B cell (primary cell): ENCODE measurements around the gene B3GLCT. TPM values are rescaled to one million over a fixed set of nuclear protein-coding genes. Genes with fewer than 3 reads are reported as not detected.
A peak's percentile ranks its signal among the peaks of the same experiment; 100 is the strongest.

ENCODE experiments used
- ATAC-seq: fragments of 200-7000 bp; cut with Tn5 transposase; one replicate; pipeline ENCODE4 v1.10.0; 2021; ENCODE audit warnings: low read depth, mild to moderate bottlenecking, moderate number of reproducible peaks, moderate library complexity
- CTCF ChIA-PET: fragments of 350-600 bp; sonication (Branson Sonifier 250); formaldehyde crosslinking; loops from one replicate; lab custom pipeline; 2021; ENCODE audit warnings: antibody characterized with exemption, inconsistent platforms; lab: Charles Lee
- POLR2A ChIA-PET: fragments of 350-600 bp; sonication (Branson Sonifier 250); formaldehyde crosslinking; loops from one replicate; lab custom pipeline; 2021; ENCODE audit warnings: antibody characterized with exemption; lab: Charles Lee
- DNase-seq: peaks from one replicate; pipeline ENCODE4 v3.0.0; 2013
- H2AFZ ChIP-seq: 2 replicates; pipeline ENCODE4 v1.6.1; 2012; ENCODE audit warnings: mild to moderate bottlenecking, low read depth, low read length; ENCODE audit not compliant: insufficient read depth, poor library complexity, severe bottlenecking
- H3K27ac ChIP-seq, 2 donors: 1 replicate in 1 of 2; 2 replicates in 1 of 2; pipeline ENCODE4 v1.5.1; 2012 to 2013; ENCODE audit warnings: low read length in 2 of 2, mild to moderate bottlenecking in 2 of 2, moderate library complexity in 1 of 2
- H3K27me3 ChIP-seq, 4 experiments: fragments of 200-600 bp in 1 of 4; sonication (generic) in 1 of 4; replicated peaks in 1 of 4; 1 replicate in 2 of 4; 2 replicates in 2 of 4; pipeline versions ENCODE4 v1.6.1 to v1.7.0; 2013 to 2016; ENCODE audit warnings: low read length in 3 of 4, mild to moderate bottlenecking in 2 of 4, mixed read lengths in 1 of 4, moderate library complexity in 1 of 4; ENCODE audit not compliant: insufficient read depth in 4 of 4, control insufficient read depth in 3 of 4; ENCODE audit errors: control extremely low read depth in 1 of 4
- H3K36me3 ChIP-seq, 2 experiments: replicated peaks in 1 of 2; 1 replicate in 1 of 2; 2 replicates in 1 of 2; pipeline versions ENCODE4 v1.6.1 to v1.7.1; 2013; ENCODE audit warnings: low read length in 1 of 2; ENCODE audit not compliant: insufficient read depth in 2 of 2, control insufficient read depth in 1 of 2; ENCODE audit errors: control extremely low read depth in 1 of 2, extremely low read depth in 1 of 2
- H3K4me1 ChIP-seq, 2 donors: fragments of 200-600 bp in 1 of 2; sonication (generic) in 1 of 2; 1 replicate in 1 of 2; 2 replicates in 1 of 2; pipeline versions ENCODE4 v1.5.1 to v1.6.1; 2013 to 2017; ENCODE audit warnings: low read length in 2 of 2; ENCODE audit not compliant: control insufficient read depth in 2 of 2, insufficient read depth in 2 of 2
- H3K4me2 ChIP-seq: replicated peaks from 2 replicates; pipeline ENCODE3; 2012; ENCODE audit warnings: mild to moderate bottlenecking, low read depth, low read length; ENCODE audit not compliant: poor library complexity, severe bottlenecking
- H3K4me3 ChIP-seq, 5 experiments: fragments of 200-600 bp in 1 of 5; sonication (generic) in 1 of 5; 1 replicate in 3 of 5; 2 replicates in 2 of 5; pipeline versions ENCODE4 v1.5.1 to v1.7.0; 2011 to 2016; ENCODE audit warnings: low read length in 4 of 5, mild to moderate bottlenecking in 4 of 5, low read depth in 2 of 5, control low read depth in 1 of 5, moderate library complexity in 1 of 5; ENCODE audit not compliant: insufficient read depth in 1 of 5; ENCODE audit errors: control extremely low read depth in 1 of 5, extremely low read depth in 1 of 5
- H3K79me2 ChIP-seq: fragments of 200-600 bp; sonication (generic); one replicate; pipeline ENCODE4 v1.6.0; 2016; ENCODE audit warnings: low read length; ENCODE audit not compliant: control insufficient read depth, insufficient read depth
- H3K9ac ChIP-seq: fragments of 200-600 bp; sonication (generic); 2 replicates; pipeline ENCODE4 v1.6.1; 2017; ENCODE audit warnings: mild to moderate bottlenecking, low read length, moderate library complexity
- H3K9me3 ChIP-seq, 3 donors: one replicate each; pipeline versions ENCODE4 v1.6.1 to v1.7.1; 2013; ENCODE audit warnings: low read length in 2 of 3; ENCODE audit not compliant: control insufficient read depth in 2 of 3, insufficient read depth in 1 of 3; ENCODE audit errors: control extremely low read depth in 1 of 3
- H4K20me1 ChIP-seq: 2 replicates; pipeline ENCODE4 v1.6.0; 2012; ENCODE audit warnings: mild to moderate bottlenecking, low read length; ENCODE audit not compliant: insufficient read depth, control insufficient read depth, poor library complexity, severe bottlenecking
- H3K27ac Mint-ChIP-seq: one replicate; pipeline ENCODE4 v1.8.0; 2021; ENCODE audit warnings: mixed read lengths
- H3K27me3 Mint-ChIP-seq: one replicate; pipeline ENCODE4 v1.8.0; 2021; ENCODE audit warnings: mixed read lengths
- H3K4me1 Mint-ChIP-seq: one replicate; pipeline ENCODE4 v1.8.0; 2021; ENCODE audit warnings: mixed read lengths
- H3K4me3 Mint-ChIP-seq: one replicate; pipeline ENCODE4 v1.8.0; 2021; ENCODE audit warnings: mixed read lengths
- H3K9me3 Mint-ChIP-seq: one replicate; pipeline ENCODE4 v1.8.0; 2022; ENCODE audit warnings: mixed read lengths; ENCODE audit not compliant: insufficient read depth
- CTCF ChIP-seq: fragments of 200-600 bp; IDR thresholded peaks from one replicate; pipeline ENCODE4 v1.8.0; 2022; ENCODE audit warnings: antibody characterized with exemption, mild to moderate bottlenecking
- EZH2 ChIP-seq: IDR thresholded peaks from 2 replicates; pipeline ENCODE4 v1.6.1; 2012; ENCODE audit warnings: borderline replicate concordance, low read depth, mild to moderate bottlenecking, moderate library complexity, low read length; ENCODE audit not compliant: insufficient read depth, poor library complexity, severe bottlenecking
- WGBS: methylation state at CpG from one replicate; pipeline ENCODE4 v1.1.5; 2013; ENCODE audit warnings: missing lambda C conversion rate; ENCODE audit not compliant: insufficient coverage; 5-methylcytosine and 5-hydroxymethylcytosine counted together
- intact Hi-C: fragments of 100-400 bp; cut with micrococcal nuclease; formaldehyde crosslinking; loops from one replicate; pipeline ENCODE4 v1.10.0; 2022
- polyA plus RNA-seq: library from polyadenylated mRNA; depleted of rRNA; stranded (reverse); fragments of >200 nt; gene quantifications from 2 replicates; pipeline ENCODE4 v1.2.3, GENCODE V29; 2012
- total RNA-seq, 2 donors: library from RNA; stranded (reverse); fragments of 120-200 nt in 1 of 2; gene quantifications; 1 replicate in 1 of 2; 2 replicates in 1 of 2; pipeline versions ENCODE4 v1.2.3 to v1.2.4, GENCODE V29; 2013 to 2022

The B3GLCT gene
- total and polyA plus RNA-seq, 2 donors (not counting 1 experiment from before 2014, with no cell fraction given), result 1.4 to 6.2 TPM

- WGBS, result under 1% methylated on average over 54 of the region's 54 CpGs
- H3K4me3 ChIP-seq, result peak within 1 kb of the TSS; percentile 82 to 93 (median 88)
- no peaks in the 10 kb centered on the region for H3K9me3 ChIP-seq
- DNase-seq (peak; percentile 100), ATAC-seq (peak; percentile 76)
- Mint-ChIP-seq H3K9me3 (no peaks in the 10 kb centered on the region), H3K4me3 (peak within 1 kb of the TSS; percentile 96), H3K4me1 (peaks cover 34% of the 10 kb centered on the region), H3K27me3 (no peaks in the 10 kb centered on the region), H3K27ac (peak within 1 kb of the TSS; percentile 99)
- H3K79me2 ChIP-seq, result peaks cover 40% of the 10 kb centered on the region
- peak within 1 kb of the TSS; percentile 95 for H3K9ac ChIP-seq
- ChIA-PET CTCF (interaction anchor here (1.3 to 2.3 kb wide), 2 partner anchors 38 to 39 kb away, joined by 3 to 14 read pairs; partner anchors contain the start of gene B3GLCT), POLR2A (interaction anchor here (1.1 to 1.5 kb wide), 2 partner anchors 38 kb away, joined by 3 to 5 read pairs; partner anchors contain the start of gene B3GLCT)
- H3K36me3 ChIP-seq, result peaks cover 2 to 11% of the 10 kb centered on the region in 2 experiments
- peak within 1 kb of the TSS; percentile 90 for H2AFZ ChIP-seq
- intact Hi-C loops, result loop anchor here (1.0 to 10.0 kb wide), 7 partner anchors 39 to 1567 kb away; partner anchors contain the start of genes HMGB1, KATNAL1, N4BP2L1 and N4BP2L2
- H3K4me2 ChIP-seq, result peak within 1 kb of the TSS; percentile 90
- peaks cover 22% of the 10 kb centered on the region in 2 donors for H3K4me1 ChIP-seq
- TF ChIP-seq EZH2 (no peak), CTCF (no peak)
- peak within 1 kb of the TSS; percentile 94 to 96 for H3K27ac ChIP-seq
- peaks cover 14% of the 10 kb centered on the region for H4K20me1 ChIP-seq
- no peaks in the 10 kb centered on the region for H3K27me3 ChIP-seq
Observed at GRCh38 chr13:31161557-31162150, 38.1 kb upstream of the B3GLCT start, which contains the start of gene HSPH1. Gene HSPH1 (minus strand): TSS chr13:31161904. CDS start chr13:31161582, 322 bp downstream.
